Measurements from ENCODE around the gene CLK3.
A peak's percentile ranks its signal among the peaks of the same experiment; 100 is the strongest.
"Not testable (repeated sequence)": the region's sequence is repeated elsewhere in the genome, so short reads cannot be mapped to it uniquely, and the experiment has no call there.

Gene CLK3

GRCh38 chr15:74621936-74622335 lies 6.3 kb downstream of the CLK3 start:
- no peak for FAIRE-seq

DNA sequence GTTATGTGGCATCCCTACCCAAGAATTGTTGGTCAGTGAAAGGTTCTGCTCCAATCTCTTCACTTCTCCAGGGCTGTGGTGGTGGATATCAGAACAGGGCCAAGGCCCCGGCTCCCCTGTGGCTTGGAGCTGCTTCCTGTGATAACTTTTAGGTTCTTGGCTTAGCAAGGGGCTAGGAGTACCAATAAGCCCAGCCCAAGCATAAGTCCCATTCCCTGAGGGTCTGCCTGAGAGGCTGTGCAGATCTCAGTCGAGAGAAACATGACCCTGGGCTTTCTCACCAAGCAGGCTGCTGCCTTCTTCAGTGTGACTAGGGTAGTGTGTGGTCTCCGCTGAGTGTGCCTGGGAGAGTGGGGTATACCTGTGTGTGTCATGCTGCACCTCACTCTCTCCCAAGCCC lies 7.1 kb downstream of the CLK3 start:
- FAIRE-seq, result no peak

DNA sequence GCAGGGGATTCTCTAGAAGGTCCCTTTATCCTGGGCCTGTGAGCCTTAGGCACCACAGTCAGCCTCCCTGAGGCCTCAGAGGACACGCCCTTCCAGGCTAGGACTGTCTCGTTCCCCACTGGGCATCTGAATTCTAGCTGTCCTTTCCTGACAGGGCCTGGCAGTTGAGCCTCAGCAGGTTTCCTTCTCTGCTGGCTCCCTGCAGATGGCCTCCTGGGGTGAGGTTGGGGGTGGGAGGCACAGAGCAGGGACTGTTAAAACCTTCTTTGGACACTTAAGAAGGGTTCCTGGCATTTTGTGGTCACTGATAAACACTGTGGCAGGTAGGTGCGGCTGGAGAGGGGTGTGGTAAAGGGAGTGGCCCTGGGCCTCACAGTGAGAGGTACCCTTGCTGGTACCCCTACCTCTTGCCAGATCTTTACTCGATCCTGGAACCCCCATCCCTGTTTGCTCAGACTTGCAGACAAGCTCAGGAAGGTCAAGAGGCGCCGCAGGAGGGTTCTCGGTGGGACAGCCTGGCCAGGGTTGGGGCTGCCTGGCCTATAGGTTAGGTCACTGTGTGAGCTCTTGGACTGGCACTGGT lies 8.5 kb downstream of the CLK3 start:
- FAIRE-seq, result no peak

- no peak for FAIRE-seq
Observed at GRCh38 chr15:74625693-74626092, 10.1 kb downstream of the CLK3 start.

GRCh38 chr15:74626336-74626735 lies 10.7 kb downstream of the CLK3 start:
- FAIRE-seq, result no peak

DNA sequence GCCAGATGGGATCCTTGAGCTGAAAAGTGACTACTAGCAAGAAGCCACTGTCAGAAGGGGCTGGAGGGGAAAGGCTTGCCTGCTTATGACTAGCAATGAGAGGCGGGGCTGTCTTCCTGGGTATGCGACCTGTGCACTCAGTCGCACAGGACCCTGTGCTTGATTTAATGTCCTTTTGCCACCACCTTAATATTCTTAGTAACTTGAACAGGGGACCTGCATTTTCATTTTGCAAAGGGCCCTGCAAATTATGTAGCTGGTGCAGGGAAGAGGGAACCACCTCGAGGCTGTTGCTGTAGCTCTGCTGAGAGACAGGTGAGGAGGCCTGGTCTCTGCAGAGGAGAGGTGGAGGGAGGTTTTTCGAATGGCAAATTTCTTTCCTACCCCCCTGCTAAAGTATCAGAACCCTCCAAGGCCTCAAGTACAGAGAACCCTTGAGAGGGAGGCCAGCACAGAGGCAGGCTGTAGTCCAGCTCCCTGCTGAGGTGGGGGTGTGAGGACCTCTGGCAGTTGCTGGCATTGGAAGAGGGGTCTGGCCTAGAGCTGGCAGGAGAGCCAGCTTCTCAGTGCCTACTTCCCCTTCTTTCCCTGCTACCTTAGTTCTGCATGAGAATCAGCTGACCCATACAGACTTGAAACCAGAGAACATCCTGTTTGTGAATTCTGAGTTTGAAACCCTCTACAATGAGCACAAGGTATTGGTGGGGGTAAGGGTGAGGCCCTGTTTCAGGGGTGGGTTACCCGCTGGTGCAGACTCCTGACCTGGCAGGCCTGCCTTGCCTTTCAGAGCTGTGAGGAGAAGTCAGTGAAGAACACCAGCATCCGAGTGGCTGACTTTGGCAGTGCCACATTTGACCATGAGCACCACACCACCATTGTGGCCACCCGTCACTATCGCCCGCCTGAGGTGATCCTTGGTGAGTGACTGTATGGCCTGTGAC lies 11.4 kb downstream of the CLK3 start:
- FAIRE-seq, result no peak

GRCh38 chr15:74627766-74628165 lies 12.1 kb downstream of the CLK3 start:
- no peak for FAIRE-seq

- FAIRE-seq, result no peak
Observed at GRCh38 chr15:74628199-74628598, 12.6 kb downstream of the CLK3 start.

- FAIRE-seq, result no peak
Observed at GRCh38 chr15:74628949-74629348, 13.3 kb downstream of the CLK3 start.

DNA sequence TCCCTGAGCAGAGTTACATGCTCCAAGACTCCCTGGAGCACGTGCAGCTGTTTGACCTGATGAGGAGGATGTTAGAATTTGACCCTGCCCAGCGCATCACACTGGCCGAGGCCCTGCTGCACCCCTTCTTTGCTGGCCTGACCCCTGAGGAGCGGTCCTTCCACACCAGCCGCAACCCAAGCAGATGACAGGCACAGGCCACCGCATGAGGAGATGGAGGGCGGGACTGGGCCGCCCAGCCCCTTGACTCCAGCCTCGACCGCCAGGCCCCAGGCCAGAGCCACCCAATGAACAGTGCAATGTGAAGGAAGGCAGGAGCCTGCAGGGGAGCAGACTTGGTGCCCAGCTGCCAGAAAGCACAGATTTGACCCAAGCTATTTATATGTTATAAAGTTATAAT lies 14.1 kb downstream of the CLK3 start:
- FAIRE-seq, result not testable (repeated sequence)

DNA sequence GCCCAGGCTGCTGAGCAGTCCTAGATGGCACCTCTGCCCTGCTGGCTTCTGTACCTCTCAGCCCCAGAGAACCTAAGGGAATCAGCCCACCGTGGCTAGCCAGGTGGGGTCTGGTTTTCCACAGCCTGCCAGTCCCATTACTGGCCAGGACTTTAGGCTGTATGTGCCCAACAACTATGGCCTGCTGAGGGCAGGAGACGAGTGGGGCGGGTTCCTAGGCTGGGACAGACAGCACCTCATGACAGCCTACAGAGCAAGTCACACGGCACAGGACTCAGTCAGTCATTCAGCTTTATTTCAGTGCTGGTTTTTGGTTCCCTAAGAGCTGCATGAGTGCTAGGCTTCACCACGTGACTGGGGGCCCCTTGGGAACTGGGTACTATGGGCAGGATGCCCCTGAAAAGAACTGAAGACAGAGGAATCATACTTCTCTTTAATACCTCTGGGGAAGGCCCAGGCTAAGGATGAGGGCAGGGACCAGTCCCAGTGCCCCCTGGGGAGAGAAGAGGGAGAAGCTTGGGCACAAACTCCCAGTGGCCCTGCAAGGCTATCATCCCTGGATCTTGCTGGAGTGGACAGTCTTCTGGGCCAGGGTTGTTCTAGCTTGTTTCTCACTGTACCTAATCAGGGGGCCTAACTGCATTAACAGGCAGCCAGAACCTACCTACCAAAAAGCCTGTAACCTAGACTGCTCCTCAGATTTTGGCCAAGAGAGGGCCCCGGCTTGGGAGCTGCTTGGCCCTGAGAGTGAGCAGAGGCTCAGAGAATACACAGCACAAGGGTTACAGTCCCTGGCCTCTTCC lies 14.8 kb downstream of the CLK3 start:
- no peak for FAIRE-seq

GRCh38 chr15:74631087-74631385 lies 15.4 kb downstream of the CLK3 start:
- no peak for FAIRE-seq

- FAIRE-seq, result no peak
Observed at GRCh38 chr15:74631408-74631807, 15.8 kb downstream of the CLK3 start.

GRCh38 chr15:74631935-74632560 lies 16.4 kb downstream of the CLK3 start:
- no peak for FAIRE-seq

GRCh38 chr15:74632601-74633000 lies 17.0 kb downstream of the CLK3 start:
- FAIRE-seq, result no peak

DNA sequence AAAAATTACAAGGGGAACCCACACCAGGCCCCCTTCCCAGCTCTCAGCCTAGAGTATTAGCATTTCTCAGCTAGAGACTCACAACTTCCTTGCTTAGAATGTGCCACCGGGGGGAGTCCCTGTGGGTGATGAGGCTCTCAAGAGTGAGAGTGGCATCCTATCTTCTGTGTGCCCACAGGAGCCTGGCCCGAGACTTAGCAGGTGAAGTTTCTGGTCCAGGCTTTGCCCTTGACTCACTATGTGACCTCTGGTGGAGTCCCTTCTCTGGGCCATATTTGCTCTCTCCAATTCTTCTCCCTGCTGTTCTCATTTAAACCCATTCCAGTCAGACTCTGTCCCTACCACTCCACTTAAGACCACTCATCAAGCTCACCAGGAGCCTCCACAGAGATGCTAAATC lies 18.1 kb downstream of the CLK3 start:
- FAIRE-seq, result no peak

GRCh38 chr15:74635228-74635627 lies 19.6 kb downstream of the CLK3 start:
- peak; percentile 55 for FAIRE-seq

DNA sequence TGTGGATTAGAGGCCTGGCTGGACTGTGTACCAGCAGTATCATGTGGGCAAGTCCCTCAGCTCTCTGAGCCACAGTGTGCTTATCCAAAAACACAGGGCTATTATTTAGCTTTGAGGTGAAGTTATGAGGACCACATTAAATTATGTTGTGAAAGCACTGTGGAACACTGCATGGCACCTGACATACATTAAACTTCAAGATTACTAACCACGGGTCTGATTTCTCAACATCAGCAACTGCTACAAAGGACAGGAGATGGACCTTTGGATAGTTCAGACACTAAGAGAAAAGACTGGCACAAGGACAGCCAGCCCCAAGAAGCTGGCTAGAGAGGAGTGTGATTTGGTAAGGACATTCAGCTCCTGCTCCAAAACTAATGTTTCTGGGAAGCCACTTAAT lies 21.3 kb downstream of the CLK3 start:
- no peak for FAIRE-seq

- FAIRE-seq, result no peak
Observed at GRCh38 chr15:74641151-74641550, 25.5 kb downstream of the CLK3 start.

DNA sequence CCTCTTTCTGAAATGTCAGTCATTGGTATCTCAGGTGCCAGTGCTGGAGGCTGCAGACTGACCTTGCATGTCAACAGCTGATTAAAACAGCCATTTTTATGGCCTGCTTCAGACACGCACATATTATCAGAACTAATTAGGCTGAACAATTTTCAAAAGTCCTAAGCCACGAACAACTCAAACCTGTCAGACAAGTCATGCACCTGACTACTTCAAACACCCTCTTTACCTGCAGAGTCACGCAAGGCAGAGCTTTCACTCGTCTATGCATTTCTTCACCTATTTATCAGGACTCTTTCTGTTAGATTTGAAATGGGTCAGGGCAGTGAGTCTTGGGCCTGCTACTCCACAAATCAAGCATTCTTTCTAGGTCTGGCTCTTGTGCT lies 26.7 kb downstream of the CLK3 start:
- FAIRE-seq, result no peak

DNA sequence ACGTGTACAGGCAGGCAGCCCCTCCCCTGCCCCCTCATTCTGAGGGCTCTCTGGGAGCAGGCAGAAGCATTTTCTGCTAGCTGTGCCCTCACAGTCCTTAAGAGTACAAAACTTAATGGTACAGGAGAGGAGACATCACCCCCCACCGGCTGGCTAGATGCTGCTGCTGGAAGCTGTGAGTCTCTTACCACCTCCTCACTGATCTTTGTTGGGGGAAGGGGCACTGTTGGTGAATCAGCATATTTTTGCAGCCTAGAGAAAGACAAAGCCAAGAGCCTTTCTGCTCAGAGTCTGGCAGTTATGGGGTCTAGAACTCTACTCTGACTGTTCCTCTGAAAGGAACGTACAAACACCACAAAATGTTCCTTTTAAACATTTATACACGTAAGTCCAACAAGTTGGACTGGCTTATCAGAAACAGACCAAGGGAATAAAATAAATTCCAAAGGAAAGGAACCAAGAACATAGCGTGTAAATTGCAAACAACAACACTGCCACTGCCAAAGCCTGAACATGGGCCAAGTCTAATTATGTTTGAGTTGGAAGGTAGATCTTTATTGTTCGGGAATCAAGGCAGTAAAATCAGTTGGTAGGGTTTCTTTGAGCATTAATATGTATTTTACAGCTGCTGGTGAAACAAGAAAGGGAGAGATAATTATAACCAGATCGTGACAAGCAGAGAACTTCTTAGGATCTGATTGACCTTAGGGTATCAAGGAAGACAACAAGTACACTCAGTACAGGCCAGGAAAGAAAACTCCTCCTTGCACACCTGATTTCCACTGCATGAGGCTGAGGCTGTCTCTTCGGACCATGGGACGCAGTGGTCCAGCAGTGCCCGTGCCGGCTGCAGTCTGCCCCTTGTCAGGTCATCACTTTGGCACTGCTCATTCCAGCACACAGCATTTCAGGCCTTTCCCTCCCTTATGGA lies 27.4 kb downstream of the CLK3 start:
- no peak for FAIRE-seq

DNA sequence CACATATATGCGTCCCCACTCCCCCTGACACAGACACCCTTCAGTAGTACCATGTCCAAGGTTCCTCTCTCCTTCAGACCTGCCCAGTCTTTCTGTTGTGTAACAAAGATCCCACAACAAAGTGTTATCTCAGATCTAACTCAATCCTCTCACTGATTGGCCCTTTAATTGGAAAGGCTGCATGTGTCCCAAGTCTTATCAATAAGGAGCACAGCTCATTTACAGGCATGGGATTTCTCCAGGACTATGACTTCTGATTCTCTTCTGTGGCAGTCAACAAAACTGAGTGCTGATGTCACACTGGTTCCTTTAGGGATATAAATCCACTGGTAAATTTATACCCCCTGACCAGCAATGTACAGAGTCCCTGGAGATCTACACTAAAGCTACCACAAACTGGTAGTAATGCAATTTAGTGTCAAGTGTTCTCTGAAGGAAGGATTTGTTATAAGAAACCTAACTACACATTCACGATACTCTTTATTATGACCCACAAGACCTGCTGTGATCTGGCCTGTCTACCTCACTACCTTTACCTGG lies 28.1 kb downstream of the CLK3 start:
- FAIRE-seq, result no peak

Data from G401.6 (cell line).